ENCODE results near the gene KCNQ4. TPM values are rescaled to one million over a fixed set of nuclear protein-coding genes. Genes with fewer than 3 reads are reported as not detected.

The KCNQ4 gene
- total and polyA plus RNA-seq, 2 of the 4 experiments (the other 2 are of a cell fraction) = 0.07 TPM; not detected in 1

GRCh38 chr1:40743860-40744259 lies 39.7 kb upstream of the KCNQ4 start:
- H4K91ac ChIP-seq (ENCODE audit: insufficient read depth, low read depth, low read length) = no peak overlapping the region
- CTCF ChIA-PET = no interaction called here
- H4K8ac ChIP-seq (ENCODE audit: low read depth in 2 of 2, low read length in 2 of 2) = no peak overlapping the region
- intact Hi-C loops (cut with micrococcal nuclease) (no loop called here), in situ Hi-C loops (cut with MboI; ENCODE audit: low sequenced_read_pairs) (no loop called here), dilution Hi-C loops (cut with HindIII; ENCODE audit: low sequenced_read_pairs, unreplicated experiment) (no loop called here)
- peaks cover 3% of the 10 kb centered on the region for H3K9me1 ChIP-seq (ENCODE audit: insufficient read depth, low read length)
- no peak overlapping the region for H3K18ac ChIP-seq (ENCODE audit: low read depth, low read length)
- no peak overlapping the region for H3K56ac ChIP-seq (ENCODE audit: extremely low read depth, insufficient read depth, low read length)
- H3K36me3 ChIP-seq (ENCODE audit: control insufficient read depth, insufficient read depth, low read length) = peaks cover 17% of the 10 kb centered on the region
- no peak overlapping the region for H3K4ac ChIP-seq (ENCODE audit: low read depth, low read length)
- POLR2A ChIA-PET (ENCODE audit: unreplicated experiment) = no interaction called here
- DNase-seq (no peak), ATAC-seq (ENCODE audit: low read depth) (no peak)
- no peak overlapping the region for H2AK9ac ChIP-seq (replicated peaks; ENCODE audit: low read depth, low read length, poor library complexity)
- no peak overlapping the region for H2BK15ac ChIP-seq (ENCODE audit: low read depth, low read length)
- no peaks in the 10 kb centered on the region for H3K27me3 ChIP-seq (ENCODE audit: control insufficient read depth, insufficient read depth, low read length)
- no peak overlapping the region for H2BK5ac ChIP-seq (ENCODE audit: low read depth, low read length, poor library complexity, severe bottlenecking)
- H3K4me3 ChIP-seq (ENCODE audit: insufficient read depth, low read depth, low read length) = no peak overlapping the region
- BruUV-seq (replicated peaks) = no TSS peak
- H2BK120ac ChIP-seq (ENCODE audit: low read depth, low read length) = no peak overlapping the region
- no peak overlapping the region for H2AFZ ChIP-seq (replicated peaks; ENCODE audit: low read length, poor library complexity)
- no peak overlapping the region for H3K27ac ChIP-seq (ENCODE audit: insufficient read depth, low read length)
- no peak overlapping the region for H2AK5ac ChIP-seq (ENCODE audit: low read depth, low read length)
- no peak overlapping the region for H2BK20ac ChIP-seq (ENCODE audit: low read depth, low read length)
- no peak overlapping the region for H3K23ac ChIP-seq (ENCODE audit: low read depth, low read length)
- H4K5ac ChIP-seq (ENCODE audit: low read depth, low read length) = no peak overlapping the region
- WGBS, 2 experiments (ENCODE audit: extremely low coverage in 2 of 2, insufficient read length in 1 of 2) = 100% methylated on average over 1 of the region's 3 CpGs; no CpG with 5 or more reads in 1 of the 2 experiments
- H3K4me2 ChIP-seq (ENCODE audit: low read depth, low read length) = no peak overlapping the region
- no peaks in the 10 kb centered on the region for H4K20me1 ChIP-seq (ENCODE audit: insufficient read depth, low read length)
- H3K79me1 ChIP-seq (ENCODE audit: low read depth in 1 of 2, low read length in 2 of 2) = peaks cover 34 to 37% of the 10 kb centered on the region in 2 experiments
- TF ChIP-seq SMC3 (IDR thresholded peaks at IDR 0.05; ENCODE audit: low read depth, low read length) = no peak
- TF ChIP-seq POLR2A (IDR thresholded peaks at IDR 0.05; ENCODE audit: low read depth, low read length) = no peak
- no peak for TF ChIP-seq USF2 (IDR thresholded peaks at IDR 0.05; ENCODE audit: low read depth, low read length)
- no peak for TF ChIP-seq MXI1 (IDR thresholded peaks at IDR 0.05; ENCODE audit: borderline replicate concordance, low read depth, low read length)
- TF ChIP-seq CEBPB (IDR thresholded peaks at IDR 0.05; ENCODE audit: low read depth, low read length) = no peak
- TF ChIP-seq FOS (IDR thresholded peaks at IDR 0.05; ENCODE audit: low read depth, low read length) = no peak
- TF ChIP-seq CTCF (conservative IDR thresholded peaks at IDR 0.05; ENCODE audit: low read depth, low read length) = no peak
- no peak for TF ChIP-seq MAZ (IDR thresholded peaks at IDR 0.05; ENCODE audit: borderline replicate concordance, low read depth, low read length)
- TF ChIP-seq MAFK (IDR thresholded peaks at IDR 0.05; ENCODE audit: low read depth, low read length) = no peak
- no peak for TF ChIP-seq RCOR1 (IDR thresholded peaks at IDR 0.05; ENCODE audit: insufficient replicate concordance, low read length)
- H3K9me3 ChIP-seq (ENCODE audit: control insufficient read depth, insufficient read depth, low read length) = no peaks in the 10 kb centered on the region
- peaks cover 5% of the 10 kb centered on the region for H3K4me1 ChIP-seq (ENCODE audit: control insufficient read depth, insufficient read depth, low read length)
- H3K9ac ChIP-seq (ENCODE audit: low read depth, low read length) = no peak overlapping the region
- no peak overlapping the region for H3K14ac ChIP-seq (replicated peaks; ENCODE audit: low read depth, low read length)

Data from IMR-90 (cell line).